NCI-H748 (cell line): ENCODE data around the gene FOXE1.

Experiments used
- DNase-seq: peaks from one replicate; lab custom pipeline; 2025; ENCODE audit not compliant: unreplicated experiment; lab: John Stamatoyannopoulos, UW

FOXE1 gene

GRCh38 chr9:97853056-97853843 is at the start of gene FOXE1:
TSS of gene FOXE1 (plus strand) at chr9:97853226. CDS start at chr9:97853915, 689 bp downstream.
- peak; percentile 67 for DNase-seq

- no peak for DNase-seq
These were observed 49.0 kb upstream of the FOXE1 start for GRCh38 chr9:97804059-97804365.

DNA sequence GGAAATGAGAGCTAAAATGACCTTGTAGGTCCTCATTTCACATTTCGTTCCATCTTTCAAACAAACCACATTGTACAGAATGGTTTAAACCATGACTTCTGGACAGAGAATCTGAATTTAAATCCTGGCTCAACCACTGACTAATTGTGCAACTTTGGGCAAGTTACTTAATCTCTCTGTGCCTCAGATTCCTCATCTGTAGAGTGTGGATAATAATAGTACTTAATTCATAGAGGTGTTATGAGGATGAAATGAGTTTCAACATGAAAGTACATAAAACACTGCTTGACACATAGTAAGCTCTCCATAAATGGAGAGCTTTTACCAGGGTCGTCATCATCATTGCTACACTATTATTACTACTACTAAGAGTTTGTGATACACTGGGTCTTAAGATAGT is 46.3 kb upstream of the FOXE1 start:
- DNase-seq: no peak

- peak; percentile 54 for DNase-seq
These were observed 45.3 kb upstream of the FOXE1 start for GRCh38 chr9:97807681-97808080.

DNA sequence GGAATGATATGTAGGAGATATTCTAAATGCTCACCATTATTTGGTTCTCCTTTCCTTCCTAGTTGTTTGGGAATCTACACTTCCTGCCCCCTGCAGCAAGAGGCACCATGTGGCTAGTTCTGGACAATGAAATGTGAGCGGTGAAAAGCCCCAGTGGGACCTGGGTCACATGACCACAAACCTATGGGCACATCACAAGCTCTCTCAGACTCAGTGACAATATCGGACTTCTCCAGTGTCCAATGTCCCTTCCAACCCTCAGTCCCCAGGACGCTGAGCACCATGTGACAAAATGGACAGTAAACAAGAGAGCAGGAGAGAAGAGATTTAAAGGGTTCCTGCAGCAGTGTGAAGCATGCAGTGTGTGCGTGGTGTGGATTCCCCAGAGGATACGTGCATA is 44.6 kb upstream of the FOXE1 start:
- peak; percentile 40 for DNase-seq

DNA sequence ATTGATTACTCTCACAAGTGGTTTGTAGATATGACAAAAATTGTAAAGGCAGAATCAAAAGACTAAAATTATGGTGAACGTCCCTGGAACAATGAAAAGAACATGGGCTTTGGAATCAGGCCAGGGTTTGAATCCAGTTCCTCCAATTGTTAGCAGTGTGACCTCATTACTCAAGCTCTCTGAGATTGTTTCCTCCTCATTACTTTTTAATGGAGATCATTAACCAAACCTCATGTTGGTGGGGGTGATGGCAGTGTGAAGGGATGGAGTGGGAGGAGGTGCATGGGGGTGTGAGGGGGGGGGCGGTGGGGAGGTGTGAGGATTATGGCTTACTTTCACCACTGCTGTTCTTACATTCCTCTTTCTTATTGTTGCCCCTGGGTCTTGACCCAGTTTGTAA is 44.1 kb upstream of the FOXE1 start:
- DNase-seq: peak; percentile 86

- DNase-seq: peak; percentile 82
These were observed 43.2 kb upstream of the FOXE1 start for GRCh38 chr9:97809666-97810344.

DNA sequence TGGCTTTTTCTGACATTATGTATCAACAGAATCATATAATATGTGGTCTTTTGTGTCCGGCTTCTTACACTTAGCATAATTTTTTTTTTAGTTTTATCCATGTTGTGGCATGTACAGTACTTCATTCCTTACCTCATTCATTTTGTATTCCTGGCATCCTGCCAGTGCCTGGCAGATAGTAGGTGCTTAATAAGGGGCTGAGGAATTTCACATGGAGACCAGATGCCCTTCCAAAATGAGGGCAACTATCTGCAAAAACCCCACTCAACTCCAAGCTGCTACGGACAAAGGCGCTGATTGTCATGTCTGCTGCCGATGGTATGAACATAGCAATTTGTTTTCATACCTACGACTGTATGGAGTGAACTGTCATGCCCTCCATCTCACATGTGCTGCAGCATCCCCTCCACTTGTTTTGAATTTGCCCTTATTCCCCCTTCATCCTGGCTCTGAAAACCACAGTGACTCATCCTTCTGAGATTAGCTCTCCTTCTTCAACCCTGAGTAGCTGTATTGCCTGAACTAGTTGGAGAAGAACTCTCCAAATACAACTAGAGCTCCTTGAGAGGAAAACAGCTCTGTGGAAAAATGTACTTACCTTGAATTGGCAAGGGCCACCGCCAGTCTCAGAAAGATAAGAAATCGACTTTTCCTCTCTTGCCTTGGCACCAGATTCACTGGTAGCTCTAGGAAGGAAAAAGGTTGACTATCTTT is 41.3 kb upstream of the FOXE1 start:
- DNase-seq: no peak

- DNase-seq: no peak
These were observed 40.8 kb upstream of the FOXE1 start for GRCh38 chr9:97812247-97812543.

GRCh38 chr9:97813072-97813471 is 40.0 kb upstream of the FOXE1 start:
- DNase-seq: no peak

DNA sequence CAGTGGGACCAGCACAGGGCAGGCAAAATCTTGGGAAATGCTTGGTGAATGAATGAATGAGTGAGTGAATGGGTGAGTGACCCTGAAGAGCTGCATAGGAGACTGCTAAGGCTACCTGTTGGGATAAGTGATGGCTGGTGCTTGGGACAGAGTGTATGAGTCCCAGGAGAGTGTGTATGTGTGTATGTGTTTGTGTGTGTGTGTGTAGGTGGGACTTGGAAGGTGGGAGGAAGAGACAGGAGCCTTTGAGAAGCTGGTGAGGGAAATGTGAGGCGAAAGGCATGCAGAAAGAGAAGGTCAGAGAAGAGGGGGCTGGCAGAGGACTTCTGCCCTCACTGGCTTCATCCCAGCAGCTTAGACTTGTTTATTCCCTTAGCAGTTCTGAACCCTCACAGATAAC is 33.3 kb upstream of the FOXE1 start:
- DNase-seq: no peak

DNA sequence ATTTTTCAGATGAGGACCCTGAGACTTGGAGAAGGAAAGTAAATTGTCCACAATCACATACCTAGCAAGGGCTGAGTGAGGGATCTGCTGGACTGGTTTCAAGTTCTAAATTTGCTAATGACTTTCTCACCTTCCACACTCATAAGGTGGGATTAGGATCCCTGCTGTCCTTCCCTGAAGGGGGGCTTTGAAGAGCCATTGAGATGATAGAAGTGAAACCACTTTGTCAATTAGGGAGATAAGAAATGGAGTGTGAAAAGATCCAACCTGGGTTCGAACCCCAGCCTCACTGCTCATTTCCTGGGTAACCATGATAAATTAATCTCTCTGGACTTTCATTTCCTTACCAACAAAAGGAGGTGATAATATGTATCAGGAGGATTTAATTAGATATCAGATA is 32.7 kb upstream of the FOXE1 start:
- DNase-seq: no peak

- DNase-seq: no peak
These were observed 21.9 kb upstream of the FOXE1 start for GRCh38 chr9:97830884-97831829.

DNA sequence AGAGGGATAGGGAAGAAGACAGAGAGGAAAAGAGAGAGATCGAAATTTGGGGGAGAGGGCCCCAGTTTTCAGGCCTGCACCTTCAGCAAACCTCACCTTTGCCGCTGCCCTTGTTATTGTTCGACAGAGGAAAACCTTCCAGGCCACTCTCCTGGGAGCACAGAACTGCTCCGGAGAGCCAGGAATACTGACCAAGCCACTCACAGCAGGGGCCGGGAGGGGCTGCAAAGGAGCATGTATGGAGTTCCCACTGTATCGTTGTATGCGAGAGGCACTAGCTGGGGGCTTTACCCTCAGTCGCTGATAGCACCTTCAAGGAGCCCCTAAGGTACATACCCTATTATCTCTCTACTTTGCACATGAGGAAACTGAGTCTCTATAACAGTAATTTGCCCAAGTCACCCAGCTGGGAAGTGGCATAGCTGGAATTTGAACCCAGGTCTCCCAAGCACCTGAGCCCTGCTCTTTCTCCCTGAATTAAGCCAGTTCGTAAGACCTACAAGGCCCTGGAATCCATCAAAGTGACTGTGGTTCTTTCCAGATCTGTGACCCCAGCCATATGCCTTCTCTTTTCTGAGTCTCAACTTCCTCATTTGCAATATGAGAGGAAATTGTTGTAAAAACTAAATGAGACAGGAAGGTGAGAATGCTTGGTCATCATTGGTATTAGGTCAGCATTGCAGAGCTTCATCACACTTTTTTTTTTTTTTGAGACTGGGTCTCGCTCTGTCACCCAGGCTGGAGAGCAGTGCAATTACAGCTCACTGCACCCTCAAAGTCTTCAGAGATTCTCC is 21.0 kb upstream of the FOXE1 start:
- DNase-seq: no peak

DNA sequence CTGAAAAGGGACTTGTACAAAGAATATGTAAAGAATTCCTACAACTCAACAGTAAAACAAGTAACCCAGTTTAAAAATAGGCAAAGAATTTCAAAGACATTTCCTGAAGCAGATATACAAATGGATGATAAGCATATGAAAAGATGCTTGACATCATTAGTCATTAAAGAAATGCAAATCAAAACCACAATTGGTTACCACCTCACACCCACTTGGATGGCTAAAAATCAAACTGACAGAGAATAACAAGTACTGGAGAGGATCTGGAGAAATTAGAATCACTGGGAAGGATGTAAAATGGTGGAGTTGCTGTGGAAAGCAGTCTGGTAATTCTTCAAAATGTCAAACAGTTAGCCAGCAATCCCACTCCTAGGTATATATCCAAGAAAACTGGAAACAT is 12.5 kb upstream of the FOXE1 start:
- DNase-seq: no peak

- DNase-seq: no peak
These were observed 10.1 kb upstream of the FOXE1 start for GRCh38 chr9:97842960-97843359.

DNA sequence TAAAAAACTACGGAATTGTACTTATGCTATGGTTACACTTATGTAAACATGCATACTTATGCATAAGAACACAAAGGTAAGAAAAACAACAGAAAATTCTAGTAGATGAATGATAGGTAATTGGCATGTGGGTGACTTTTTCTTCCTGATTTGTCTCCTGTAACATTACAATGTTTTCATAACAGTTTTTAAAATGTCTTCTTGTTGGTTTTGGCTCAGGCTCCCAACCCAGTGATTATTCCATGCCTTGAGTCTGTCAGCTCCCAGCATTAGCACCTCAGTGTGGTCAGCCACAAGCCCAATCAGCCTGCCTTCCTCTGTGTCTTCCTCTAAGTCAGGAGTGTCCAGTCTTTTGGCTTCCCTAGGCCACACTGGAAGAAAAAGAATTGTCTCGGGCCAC is 7.9 kb upstream of the FOXE1 start:
- DNase-seq: no peak

DNA sequence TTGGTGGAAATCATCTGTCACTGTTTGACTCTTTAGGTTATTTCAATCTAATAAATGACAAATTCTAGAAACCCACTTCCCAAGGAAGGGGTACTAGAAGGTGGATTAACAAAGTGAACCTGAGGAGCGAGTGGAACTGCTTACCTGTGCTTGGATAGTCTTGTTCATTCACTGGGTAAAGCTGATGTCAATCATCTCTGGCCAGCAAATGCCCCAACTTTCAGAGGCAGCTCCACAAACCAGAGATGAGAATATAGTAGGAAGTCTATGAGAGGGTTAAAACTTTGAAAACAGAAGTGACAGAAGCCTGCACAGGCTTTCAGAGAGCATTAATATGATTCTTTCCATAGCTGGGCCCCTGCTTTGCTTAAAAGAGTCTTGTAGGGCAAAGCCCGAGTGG is 7.3 kb upstream of the FOXE1 start:
- DNase-seq: no peak

DNA sequence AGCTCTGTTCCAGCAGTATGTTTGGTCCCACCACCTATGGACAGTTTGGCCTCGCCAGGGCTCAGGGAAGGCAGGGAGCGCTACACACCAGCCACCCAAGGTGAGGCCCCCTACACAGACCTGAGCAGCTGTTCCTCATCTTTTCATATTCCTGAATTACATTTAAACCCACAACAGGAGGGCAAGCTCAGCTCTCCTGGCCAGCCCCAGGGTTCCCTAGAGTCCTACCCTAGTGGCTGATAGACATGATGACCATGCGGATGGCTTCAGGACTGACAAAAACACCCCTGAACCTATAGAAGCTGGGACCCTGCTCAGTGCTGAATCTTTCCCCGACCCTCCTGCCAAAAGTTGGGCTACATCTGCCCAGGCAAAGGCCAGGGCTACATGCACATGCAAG is 6.7 kb upstream of the FOXE1 start:
- no peak for DNase-seq

- no peak for DNase-seq
These were observed 5.4 kb upstream of the FOXE1 start for GRCh38 chr9:97847474-97848214.
